Caco-2 (cell line): ENCODE results near the gene MYLK4. TPM values are rescaled to one million over a fixed set of nuclear protein-coding genes. Genes with fewer than 3 reads are reported as not detected.

Experiments
- BruUV-seq: library from RNA; stranded (reverse); fragments of 400-500 nt; replicated peaks from 2 replicates; lab custom pipeline; 2021; lab: Mats Ljungman, UMichigan
- CTCF ChIA-PET: fragments of 300-600 bp; sonication (Branson Sonifier 250); formaldehyde crosslinking; loops from one replicate; lab custom pipeline; 2022; ENCODE audit warnings: antibody characterized with exemption; lab: Charles Lee
- POLR2A ChIA-PET: fragments of 300-600 bp; sonication (Branson Sonifier 250); formaldehyde crosslinking; loops from one replicate; lab custom pipeline; 2022; ENCODE audit warnings: antibody characterized with exemption; lab: Charles Lee
- DNase-seq, 2 experiments: peaks; one replicate each; pipeline versions ENCODE4 v3.0.0 to v3.0.0-alpha.2; 2020 to 2022
- H3K27me3 ChIP-seq: replicated peaks from 2 replicates; pipeline ENCODE4 v1.6.0; 2011; ENCODE audit warnings: low read length; ENCODE audit not compliant: control insufficient read depth, insufficient read depth
- H3K36me3 ChIP-seq: 2 replicates; pipeline ENCODE4 v1.5.1; 2011; ENCODE audit warnings: low read length; ENCODE audit not compliant: control insufficient read depth, insufficient read depth
- H3K4me1 ChIP-seq: fragments of 250-450 bp; sonication (Bioruptor Pico); 2 replicates; pipeline ENCODE4 v1.5.1; 2020; ENCODE audit warnings: mild to moderate bottlenecking
- H3K4me3 ChIP-seq: 2 replicates; pipeline ENCODE4 v1.5.1; 2011; ENCODE audit warnings: low read depth, mild to moderate bottlenecking, control low read depth, low read length
- H3K9me3 ChIP-seq: fragments of 250-450 bp; sonication (Bioruptor Pico); 2 replicates; pipeline ENCODE4 v1.5.1; 2020; ENCODE audit warnings: mild to moderate bottlenecking, moderate library complexity
- H3K27ac Mint-ChIP-seq: one replicate; pipeline ENCODE4 v1.8.0; 2022; ENCODE audit warnings: mixed read lengths; ENCODE audit not compliant: unreplicated experiment
- H3K27me3 Mint-ChIP-seq: one replicate; pipeline ENCODE4 v1.8.0; 2022; ENCODE audit warnings: mixed read lengths; ENCODE audit not compliant: insufficient read depth, unreplicated experiment
- H3K36me3 Mint-ChIP-seq: one replicate; pipeline ENCODE4 v1.8.0; 2022; ENCODE audit warnings: mild to moderate bottlenecking, mixed read lengths; ENCODE audit not compliant: insufficient read depth, unreplicated experiment
- H3K4me1 Mint-ChIP-seq: one replicate; pipeline ENCODE4 v1.8.0; 2022; ENCODE audit warnings: low read depth, mixed read lengths; ENCODE audit not compliant: unreplicated experiment
- H3K4me3 Mint-ChIP-seq: one replicate; pipeline ENCODE4 v1.8.0; 2022; ENCODE audit warnings: mild to moderate bottlenecking, moderate library complexity, mixed read lengths; ENCODE audit not compliant: unreplicated experiment
- H3K9me3 Mint-ChIP-seq: one replicate; pipeline ENCODE4 v1.8.0; 2022; ENCODE audit warnings: mixed read lengths; ENCODE audit not compliant: unreplicated experiment
- intact Hi-C: fragments of 100-400 bp; cut with micrococcal nuclease; formaldehyde crosslinking; loops from one replicate; pipeline ENCODE4 v1.10.0; 2022; ENCODE audit not compliant: unreplicated experiment
- total RNA-seq: library from RNA; stranded (reverse); gene quantifications from 2 replicates; pipeline ENCODE4 v1.2.3, GENCODE V29; 2022
- TF ChIP-seq, protein P1 (sequence below), 2 experiments: fragments of 200-600 bp in 1 of 2; IDR thresholded peaks; 1 replicate in 1 of 2; 2 replicates in 1 of 2; pipeline versions ENCODE4 v1.5.1 to v1.8.0; 2011 to 2022; ENCODE audit warnings: antibody characterized with exemption in 1 of 2, control low read depth in 1 of 2, inconsistent platforms in 1 of 2, low read depth in 1 of 2, low read length in 1 of 2, mild to moderate bottlenecking in 1 of 2, moderate library complexity in 1 of 2; ENCODE audit not compliant: insufficient read depth in 1 of 2, severe bottlenecking in 1 of 2, unreplicated experiment in 1 of 2

Gene MYLK4
- total RNA-seq, 1 experiment from 2014 or later, result 0.75 TPM

DNA sequence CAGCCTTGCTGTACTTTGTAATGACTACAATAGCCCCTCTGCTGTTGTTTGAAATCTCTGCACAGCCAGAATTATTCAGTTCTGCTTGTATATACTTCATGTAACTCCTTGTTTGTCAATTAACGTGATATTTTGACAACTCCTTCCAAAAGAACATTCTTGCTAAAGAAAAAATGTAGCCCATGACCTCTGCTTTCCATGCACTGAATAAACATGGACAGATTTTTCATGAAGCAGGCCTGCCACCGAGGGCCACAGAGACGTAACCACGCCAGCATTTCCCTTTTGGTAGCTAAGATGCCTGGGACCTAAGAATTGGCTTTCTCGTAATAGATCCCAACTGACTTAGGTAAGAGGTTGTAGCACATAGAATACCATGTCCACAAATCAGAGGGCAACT is 135.9 kb downstream of the MYLK4 start:
- TF ChIP-seq, protein P1, sequence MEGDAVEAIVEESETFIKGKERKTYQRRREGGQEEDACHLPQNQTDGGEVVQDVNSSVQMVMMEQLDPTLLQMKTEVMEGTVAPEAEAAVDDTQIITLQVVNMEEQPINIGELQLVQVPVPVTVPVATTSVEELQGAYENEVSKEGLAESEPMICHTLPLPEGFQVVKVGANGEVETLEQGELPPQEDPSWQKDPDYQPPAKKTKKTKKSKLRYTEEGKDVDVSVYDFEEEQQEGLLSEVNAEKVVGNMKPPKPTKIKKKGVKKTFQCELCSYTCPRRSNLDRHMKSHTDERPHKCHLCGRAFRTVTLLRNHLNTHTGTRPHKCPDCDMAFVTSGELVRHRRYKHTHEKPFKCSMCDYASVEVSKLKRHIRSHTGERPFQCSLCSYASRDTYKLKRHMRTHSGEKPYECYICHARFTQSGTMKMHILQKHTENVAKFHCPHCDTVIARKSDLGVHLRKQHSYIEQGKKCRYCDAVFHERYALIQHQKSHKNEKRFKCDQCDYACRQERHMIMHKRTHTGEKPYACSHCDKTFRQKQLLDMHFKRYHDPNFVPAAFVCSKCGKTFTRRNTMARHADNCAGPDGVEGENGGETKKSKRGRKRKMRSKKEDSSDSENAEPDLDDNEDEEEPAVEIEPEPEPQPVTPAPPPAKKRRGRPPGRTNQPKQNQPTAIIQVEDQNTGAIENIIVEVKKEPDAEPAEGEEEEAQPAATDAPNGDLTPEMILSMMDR (IDR thresholded peaks at IDR 0.05; ENCODE audit: insufficient read depth in 1 of 2, low read depth in 1 of 2, low read length in 1 of 2, severe bottlenecking in 1 of 2, unreplicated experiment in 1 of 2), result no peak

DNA sequence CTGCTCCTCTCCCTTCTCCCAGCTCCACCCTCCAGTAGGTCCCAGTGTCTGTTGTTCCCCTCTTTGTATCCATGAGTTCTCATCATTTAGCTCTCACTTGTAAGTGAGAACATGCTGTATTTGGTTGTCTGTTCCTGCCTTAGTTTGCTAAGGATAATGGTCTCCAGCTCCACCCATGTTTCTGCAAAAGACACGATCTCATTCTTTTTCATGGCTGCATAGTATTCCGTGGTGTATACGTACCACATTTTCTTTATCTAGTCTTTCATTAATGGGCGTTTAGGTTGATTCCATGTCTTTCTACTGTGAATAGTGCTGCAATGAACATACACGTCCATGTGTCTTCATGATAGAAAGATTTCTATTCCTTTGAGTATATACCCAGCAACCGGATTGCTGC is 136.6 kb downstream of the MYLK4 start:
- H3K27me3 Mint-ChIP-seq, result no peaks in the 10 kb centered on the region

More for the DNA sequence above, 135.9 kb downstream of the MYLK4 start:
- DNase-seq, result no peak
- Mint-ChIP-seq H3K27ac (no peak overlapping the region), H3K27me3 (no peaks in the 10 kb centered on the region), H3K4me3 (no peak overlapping the region), H3K36me3 (no peaks in the 10 kb centered on the region), H3K4me1 (no peaks in the 10 kb centered on the region), H3K9me3 (no peaks in the 10 kb centered on the region)
- BruUV-seq, result no TSS peak
- Histone ChIP-seq H3K36me3 (no peaks in the 10 kb centered on the region), H3K9me3 (no peaks in the 10 kb centered on the region), H3K4me1 (no peaks in the 10 kb centered on the region), H3K4me3 (no peak overlapping the region), H3K27me3 (no peaks in the 10 kb centered on the region)
- ChIA-PET POLR2A (no interaction called here), CTCF (no interaction called here)
- intact Hi-C loops, result no loop called here

More for the DNA sequence above, 136.6 kb downstream of the MYLK4 start:
- DNase-seq, result no peak
- ChIA-PET POLR2A (no interaction called here), CTCF (no interaction called here)
- Mint-ChIP-seq H3K9me3 (no peaks in the 10 kb centered on the region), H3K27ac (no peak overlapping the region), H3K4me3 (no peak overlapping the region), H3K36me3 (no peaks in the 10 kb centered on the region), H3K4me1 (no peaks in the 10 kb centered on the region)
- Histone ChIP-seq H3K4me3 (no peak overlapping the region), H3K27me3 (no peaks in the 10 kb centered on the region), H3K4me1 (no peaks in the 10 kb centered on the region), H3K9me3 (no peaks in the 10 kb centered on the region), H3K36me3 (no peaks in the 10 kb centered on the region)
- TF ChIP-seq, protein P1 (IDR thresholded peaks at IDR 0.05; ENCODE audit: insufficient read depth in 1 of 2, low read depth in 1 of 2, low read length in 1 of 2, severe bottlenecking in 1 of 2, unreplicated experiment in 1 of 2), result no peak
- intact Hi-C loops, result no loop called here
- BruUV-seq, result no TSS peak

Other genes starting within 250 kb of the MYLK4 start
- 46.5 and 51.7 TPM in 2 replicates for gene WRNIP1, start 14.5 kb upstream of the MYLK4 start, total RNA-seq
- 75.6 and 81.9 TPM in 2 replicates for gene SERPINB1, start 90.9 kb upstream of the MYLK4 start, total RNA-seq
- 3.1 and 3.5 TPM in 2 replicates for gene SERPINB9, start 152.4 kb upstream of the MYLK4 start, total RNA-seq
- gene SERPINB6, start 220.6 kb upstream of the MYLK4 start, total RNA-seq, result 57.0 and 60.0 TPM in 2 replicates
- 35.8 and 37.2 TPM in 2 replicates for gene NQO2, start 249.0 kb upstream of the MYLK4 start, total RNA-seq